Breast epithelium (tissue), 4 donors: ENCODE measurements around the gene SLC25A6. TPM values are rescaled to one million over a fixed set of nuclear protein-coding genes. Genes with fewer than 3 reads are reported as not detected.

Experiments used
- DNase-seq, 2 donors: peaks; one replicate each; pipeline ENCODE4 v3.0.0-alpha.2; 2019; ENCODE audit warnings: low spot score in 2 of 2
- H3K27ac ChIP-seq, 2 donors: fragments of 200-600 bp; sonication (generic) in 1 of 2; one replicate each; pipeline ENCODE4 v1.5.1; 2016 to 2019; ENCODE audit warnings: mild to moderate bottlenecking in 1 of 2
- H3K27me3 ChIP-seq, 2 donors: fragments of 200-600 bp; sonication (generic) in 1 of 2; one replicate each; pipeline versions ENCODE4 v1.5.1 to v1.6.0; 2017 to 2019; ENCODE audit warnings: control low read depth in 1 of 2, mild to moderate bottlenecking in 1 of 2
- H3K36me3 ChIP-seq: fragments of 200-600 bp; one replicate; pipeline ENCODE4 v1.5.1; 2019
- H3K4me1 ChIP-seq, 2 donors: fragments of 200-600 bp; sonication (generic); one replicate each; pipeline ENCODE4 v1.5.1; 2016 to 2019; ENCODE audit warnings: control low read depth in 1 of 2
- H3K4me3 ChIP-seq, 3 donors: fragments of 200-600 bp; sonication (generic); 1 replicate in 2 of 3; 2 replicates in 1 of 3; pipeline ENCODE4 v1.5.1; 2016 to 2019; ENCODE audit warnings: mild to moderate bottlenecking in 3 of 3, moderate library complexity in 2 of 3
- H3K9me3 ChIP-seq, 2 donors: fragments of 200-600 bp; sonication (generic) in 1 of 2; one replicate each; pipeline ENCODE4 v1.5.1; 2016 to 2019; ENCODE audit warnings: control low read depth in 1 of 2
- CTCF ChIP-seq, 3 donors: fragments of 450-650 bp; IDR thresholded peaks; one replicate each; pipeline ENCODE4 v1.5.1; 2016 to 2017; ENCODE audit warnings: antibody characterized with exemption in 3 of 3, mild to moderate bottlenecking in 3 of 3, moderate library complexity in 3 of 3
- POLR2A ChIP-seq: fragments of 450-650 bp; IDR thresholded peaks from one replicate; pipeline ENCODE4 v1.6.1; 2016; ENCODE audit warnings: antibody characterized with exemption, mild to moderate bottlenecking, moderate library complexity
- POLR2AphosphoS5 ChIP-seq, 3 donors: sonication (generic); formaldehyde crosslinking; IDR thresholded peaks; one replicate each; pipeline ENCODE4 v1.6.1; 2017; ENCODE audit warnings: antibody characterized with exemption in 3 of 3
- intact Hi-C: fragments of 100-400 bp; cut with DNase I; formaldehyde crosslinking; loops from one replicate; pipeline ENCODE4 v1.15.1; 2023; ENCODE audit warnings: low total_unique reads
- total RNA-seq, 3 donors: library from RNA; depleted of rRNA; stranded (reverse); fragments of >200 nt; gene quantifications; one replicate each; pipeline ENCODE4 v1.1.0, GENCODE V29; 2016

Gene SLC25A6
- total RNA-seq, 3 donors from 2014 or later, result 306 to 401 (median 351) TPM

- H3K27ac ChIP-seq, result peak overlapping the region; percentile 97 to 99
These were observed 1.1 kb downstream of the SLC25A6 start for GRCh38 chrX:1390621-1391369.

GRCh38 chrX:1389993-1390285 is 2.0 kb downstream of the SLC25A6 start:
- Histone ChIP-seq H3K27me3 (no peaks in the 10 kb centered on the region), H3K9me3 (no peaks in the 10 kb centered on the region), H3K4me3 (peak overlapping the region in 1 of 3 donors; percentile 5), H3K36me3 (no peaks in the 10 kb centered on the region), H3K27ac (no peak overlapping the region), H3K4me1 (peaks cover 0 to 9% of the 10 kb centered on the region in 2 donors)
- no peak for TF ChIP-seq POLR2AphosphoS5 (IDR thresholded peaks at IDR 0.05)
- TF ChIP-seq CTCF (IDR thresholded peaks at IDR 0.05), result no peak
- intact Hi-C loops, result loop anchor here (5.0 to 10.0 kb wide), 2 partner anchors 62 to 205 kb away; partner anchors contain the start of genes AKAP17A and ASMTL
- DNase-seq, result no peak

More at GRCh38 chrX:1390621-1391369, 1.1 kb downstream of the SLC25A6 start:
- Histone ChIP-seq H3K4me1 (peaks cover 0 to 9% of the 10 kb centered on the region in 2 donors), H3K36me3 (no peaks in the 10 kb centered on the region), H3K9me3 (no peaks in the 10 kb centered on the region), H3K4me3 (peak overlapping the region; percentile 86 to 99 (median 97)), H3K27me3 (no peaks in the 10 kb centered on the region)
- intact Hi-C loops, result loop anchor here (5.0 to 10.0 kb wide), 2 partner anchors 62 to 204 kb away; partner anchors contain the start of genes AKAP17A and ASMTL
- DNase-seq, result peak in 1 of 2 donors; percentile 43
- TF ChIP-seq POLR2AphosphoS5 (IDR thresholded peaks at IDR 0.05) (no peak), POLR2A (no peak), CTCF (IDR thresholded peaks at IDR 0.05) (no peak)

GRCh38 chrX:1389181-1389992 is 2.5 kb downstream of the SLC25A6 start:
- Histone ChIP-seq H3K4me1 (peaks cover 0 to 9% of the 10 kb centered on the region in 2 donors), H3K4me3 (peak overlapping the region in 1 of 3 donors; percentile 5), H3K36me3 (no peaks in the 10 kb centered on the region), H3K9me3 (no peaks in the 10 kb centered on the region), H3K27ac (no peak overlapping the region), H3K27me3 (no peaks in the 10 kb centered on the region)
- DNase-seq, result peak in 1 of 2 donors; percentile 50
- intact Hi-C loops, result no loop called here
- TF ChIP-seq POLR2AphosphoS5 (IDR thresholded peaks at IDR 0.05), result no peak
- TF ChIP-seq POLR2A, result no peak
- TF ChIP-seq CTCF (IDR thresholded peaks at IDR 0.05), result no peak

- no peaks in the 10 kb centered on the region for H3K36me3 ChIP-seq
These were observed 3.3 kb downstream of the SLC25A6 start for GRCh38 chrX:1388651-1389050.

More at GRCh38 chrX:1388651-1389050, 3.3 kb downstream of the SLC25A6 start:
- TF ChIP-seq CTCF (IDR thresholded peaks at IDR 0.05) (no peak), POLR2A (no peak), POLR2AphosphoS5 (IDR thresholded peaks at IDR 0.05) (no peak)
- DNase-seq, result no peak
- H3K27ac ChIP-seq, result no peak overlapping the region
- no peaks in the 10 kb centered on the region for H3K9me3 ChIP-seq
- intact Hi-C loops, result no loop called here
- H3K4me1 ChIP-seq, result peaks cover 0 to 9% of the 10 kb centered on the region in 2 donors
- H3K4me3 ChIP-seq, result no peak overlapping the region
- no peaks in the 10 kb centered on the region for H3K27me3 ChIP-seq
